HL-60 (cell line): ENCODE data around the gene SYVN1.

ENCODE experiments used
- CTCF ChIP-seq: IDR thresholded peaks from one replicate; pipeline ENCODE4 v1.5.1; 2011; ENCODE audit warnings: low read length, control low read depth, inconsistent platforms; ENCODE audit not compliant: insufficient read depth
- GABPA ChIP-seq: IDR thresholded peaks from 2 replicates; pipeline ENCODE4 v1.6.1; 2012; ENCODE audit warnings: low read depth
- POLR2AphosphoS5 ChIP-seq: IDR thresholded peaks from 2 replicates; pipeline ENCODE4 v1.6.1; 2012; ENCODE audit warnings: low read depth
- REST ChIP-seq: IDR thresholded peaks from 2 replicates; pipeline ENCODE4 v1.6.1; 2012; ENCODE audit warnings: low read depth; ENCODE audit not compliant: insufficient replicate concordance
- SPI1 ChIP-seq: IDR thresholded peaks from 2 replicates; pipeline ENCODE4 v1.6.1; 2012; ENCODE audit warnings: low read depth, mild to moderate bottlenecking, borderline replicate concordance

- TF ChIP-seq CTCF (no peak), POLR2AphosphoS5 (no peak), REST (no peak), GABPA (no peak), SPI1 (no peak)
These were observed 30.8 kb downstream of the SYVN1 start for GRCh38 chr11:65103476-65103875.
